ENCODE results near the gene FRMD4B.
"Not testable (repeated sequence)": the region's sequence is repeated elsewhere in the genome, so short reads cannot be mapped to it uniquely, and the experiment has no call there.

The FRMD4B gene

GRCh38 chr3:69359916-69360315, 26.0 kb downstream of the FRMD4B start:
- DNase-seq, result no peak

- DNase-seq, result no peak
Measured at GRCh38 chr3:69359339-69359893, 26.5 kb downstream of the FRMD4B start.

GRCh38 chr3:69357196-69357595, 28.7 kb downstream of the FRMD4B start:
- DNase-seq, result peak in 1 of 2 experiments; percentile 10

GRCh38 chr3:69354948-69355347, 30.9 kb downstream of the FRMD4B start:
- DNase-seq, result no peak

- no peak for DNase-seq
Measured at GRCh38 chr3:69353503-69353902, 32.4 kb downstream of the FRMD4B start.

- DNase-seq, result no peak
Measured at GRCh38 chr3:69353088-69353478, 32.8 kb downstream of the FRMD4B start.

- DNase-seq, result no peak
Measured at GRCh38 chr3:69352305-69353087, 33.4 kb downstream of the FRMD4B start.

- no peak for DNase-seq
Measured at GRCh38 chr3:69343875-69344274, 42.0 kb downstream of the FRMD4B start.

GRCh38 chr3:69342074-69342473, 43.8 kb downstream of the FRMD4B start:
- no peak for DNase-seq

GRCh38 chr3:69339760-69340159, 46.1 kb downstream of the FRMD4B start:
- DNase-seq, result no peak

- no peak for DNase-seq
Measured at GRCh38 chr3:69338911-69339310, 47.0 kb downstream of the FRMD4B start.

GRCh38 chr3:69332934-69333333, 53.0 kb downstream of the FRMD4B start:
- DNase-seq, result no peak

- DNase-seq, result no peak
Measured at GRCh38 chr3:69330891-69331400, 54.9 kb downstream of the FRMD4B start.

- no peak for DNase-seq
Measured at GRCh38 chr3:69329892-69330291, 56.0 kb downstream of the FRMD4B start.

- DNase-seq, result no peak
Measured at GRCh38 chr3:69328963-69329302, 57.0 kb downstream of the FRMD4B start.

GRCh38 chr3:69328103-69328962, 57.6 kb downstream of the FRMD4B start:
- DNase-seq, result no peak

- no peak for DNase-seq
Measured at GRCh38 chr3:69326855-69327300, 59.0 kb downstream of the FRMD4B start.

- no peak for DNase-seq
Measured at GRCh38 chr3:69325151-69325550, 60.7 kb downstream of the FRMD4B start.

- DNase-seq, result peak in 1 of 2 experiments; percentile 36
Measured at GRCh38 chr3:69324362-69325025, 61.4 kb downstream of the FRMD4B start.

GRCh38 chr3:69323941-69324340, 61.9 kb downstream of the FRMD4B start:
- no peak for DNase-seq

GRCh38 chr3:69322512-69322911, 63.4 kb downstream of the FRMD4B start:
- not testable (repeated sequence) for DNase-seq

- no peak for DNase-seq
Measured at GRCh38 chr3:69322158-69322509, 63.8 kb downstream of the FRMD4B start.
